ENCODE measurements around the gene ANP32E.

- TF ChIP-seq, protein P1, sequence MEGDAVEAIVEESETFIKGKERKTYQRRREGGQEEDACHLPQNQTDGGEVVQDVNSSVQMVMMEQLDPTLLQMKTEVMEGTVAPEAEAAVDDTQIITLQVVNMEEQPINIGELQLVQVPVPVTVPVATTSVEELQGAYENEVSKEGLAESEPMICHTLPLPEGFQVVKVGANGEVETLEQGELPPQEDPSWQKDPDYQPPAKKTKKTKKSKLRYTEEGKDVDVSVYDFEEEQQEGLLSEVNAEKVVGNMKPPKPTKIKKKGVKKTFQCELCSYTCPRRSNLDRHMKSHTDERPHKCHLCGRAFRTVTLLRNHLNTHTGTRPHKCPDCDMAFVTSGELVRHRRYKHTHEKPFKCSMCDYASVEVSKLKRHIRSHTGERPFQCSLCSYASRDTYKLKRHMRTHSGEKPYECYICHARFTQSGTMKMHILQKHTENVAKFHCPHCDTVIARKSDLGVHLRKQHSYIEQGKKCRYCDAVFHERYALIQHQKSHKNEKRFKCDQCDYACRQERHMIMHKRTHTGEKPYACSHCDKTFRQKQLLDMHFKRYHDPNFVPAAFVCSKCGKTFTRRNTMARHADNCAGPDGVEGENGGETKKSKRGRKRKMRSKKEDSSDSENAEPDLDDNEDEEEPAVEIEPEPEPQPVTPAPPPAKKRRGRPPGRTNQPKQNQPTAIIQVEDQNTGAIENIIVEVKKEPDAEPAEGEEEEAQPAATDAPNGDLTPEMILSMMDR (conservative IDR thresholded peaks at IDR 0.05), result no peak
- no peak for TF ChIP-seq EZH2 (IDR thresholded peaks at IDR 0.05; ENCODE audit: low read depth)
Observed at GRCh38 chr1:150267896-150268295, 32.0 kb upstream of the ANP32E start.

Measured in PC-9 (cell line).